ENCODE measurements around the gene PHYHD1. TPM values are rescaled to one million over a fixed set of nuclear protein-coding genes. Genes with fewer than 3 reads are reported as not detected.

PHYHD1 gene
- total RNA-seq, 1 donor, result 9.9 TPM

DNA sequence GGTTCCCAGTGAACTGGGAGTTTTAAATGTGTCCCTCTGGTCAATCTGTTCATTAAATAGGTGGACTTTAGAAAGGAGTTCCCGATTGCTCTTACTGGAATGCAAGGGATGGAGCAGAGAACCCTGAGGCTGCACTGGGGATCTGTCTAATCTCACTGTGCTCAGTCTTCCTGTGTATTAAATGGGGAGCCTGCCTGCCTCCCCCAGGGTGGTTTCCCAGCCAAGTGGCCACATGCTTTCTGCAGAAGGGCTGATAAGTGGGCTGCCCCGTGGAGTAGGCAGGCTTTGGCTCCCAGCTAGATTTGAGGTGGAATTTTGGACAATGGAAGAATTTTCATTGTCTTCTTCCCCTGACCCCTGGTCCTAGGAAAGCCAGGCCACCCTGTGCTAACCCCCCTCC, 14.0 kb upstream of the PHYHD1 start:
- no peak for TF ChIP-seq CTCF (IDR thresholded peaks at IDR 0.05; ENCODE audit: insufficient read depth, low read depth, low read length)
- peak; percentile 35 for DNase-seq (ENCODE audit: low read depth)
- no peak overlapping the region for H3K4me3 ChIP-seq (ENCODE audit: low read depth, low read length)

DNA sequence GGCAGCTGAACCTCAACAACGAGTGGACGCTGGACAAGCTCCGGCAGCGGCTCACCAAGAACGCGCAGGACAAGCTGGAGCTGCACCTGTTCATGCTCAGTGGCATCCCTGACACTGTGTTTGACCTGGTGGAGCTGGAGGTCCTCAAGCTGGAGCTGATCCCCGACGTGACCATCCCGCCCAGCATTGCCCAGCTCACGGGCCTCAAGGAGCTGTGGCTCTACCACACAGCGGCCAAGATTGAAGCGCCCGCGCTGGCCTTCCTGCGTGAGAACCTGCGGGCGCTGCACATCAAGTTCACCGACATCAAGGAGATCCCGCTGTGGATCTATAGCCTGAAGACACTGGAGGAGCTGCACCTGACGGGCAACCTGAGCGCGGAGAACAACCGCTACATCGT, 12.4 kb upstream of the PHYHD1 start:
- no peak for DNase-seq (ENCODE audit: low read depth)
- H3K4me3 ChIP-seq (ENCODE audit: low read depth, low read length), result no peak overlapping the region
- no peak for TF ChIP-seq CTCF (IDR thresholded peaks at IDR 0.05; ENCODE audit: insufficient read depth, low read depth, low read length)

GRCh38 chr9:128909859-128910258, 10.9 kb upstream of the PHYHD1 start:
- no peak for DNase-seq (ENCODE audit: low read depth)
- no peak overlapping the region for H3K4me3 ChIP-seq (ENCODE audit: low read depth, low read length)
- no peak for TF ChIP-seq CTCF (IDR thresholded peaks at IDR 0.05; ENCODE audit: insufficient read depth, low read depth, low read length)

DNA sequence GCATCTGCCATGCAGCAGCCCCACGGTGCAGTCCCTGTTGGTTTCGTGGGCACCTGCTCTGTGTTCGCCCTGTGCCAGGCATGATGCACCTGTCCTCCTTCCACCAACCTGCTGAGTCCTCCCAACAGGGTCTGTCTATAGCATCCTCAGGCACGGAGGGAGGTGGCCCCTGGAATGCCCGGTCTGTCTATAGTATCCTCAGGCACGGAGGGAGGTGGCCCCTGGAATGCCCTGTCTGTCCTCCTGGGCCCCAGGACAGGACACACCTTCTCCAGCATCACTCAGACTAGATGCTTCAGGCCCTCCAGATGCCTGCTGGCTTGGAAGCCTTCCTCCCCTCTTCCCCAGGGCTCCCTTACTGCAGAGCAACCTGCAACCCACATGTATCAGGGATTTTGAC, 9.9 kb upstream of the PHYHD1 start:
- DNase-seq (ENCODE audit: low read depth), result no peak
- no peak for TF ChIP-seq CTCF (IDR thresholded peaks at IDR 0.05; ENCODE audit: insufficient read depth, low read depth, low read length)
- no peak overlapping the region for H3K4me3 ChIP-seq (ENCODE audit: low read depth, low read length)

DNA sequence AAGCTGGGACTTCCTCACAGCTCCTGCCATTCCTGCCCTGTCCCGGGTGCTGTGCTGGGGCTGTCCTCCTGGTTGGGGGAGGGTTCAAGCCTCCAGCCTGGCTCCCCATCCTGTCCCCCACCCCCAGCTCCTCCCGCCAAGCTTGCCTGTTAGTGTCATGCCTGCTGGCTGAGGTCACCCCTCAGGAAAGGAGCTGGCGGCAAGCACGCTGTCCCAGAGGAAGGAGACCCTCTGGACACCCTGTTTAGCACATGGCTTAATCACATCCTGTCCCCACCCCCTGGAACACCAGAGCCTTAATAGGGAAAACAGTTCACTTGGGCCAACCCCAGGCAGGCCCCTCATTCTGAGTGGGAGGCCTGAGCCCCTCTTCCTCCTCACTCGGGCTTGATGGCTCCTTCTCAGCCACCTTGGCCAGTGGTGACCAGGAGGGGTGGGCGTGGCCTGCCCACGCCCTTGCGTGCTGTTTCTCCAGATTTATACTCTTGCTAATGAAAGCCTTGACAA, 9.2 kb upstream of the PHYHD1 start:
- no peak overlapping the region for H3K4me3 ChIP-seq (ENCODE audit: low read depth, low read length)

GRCh38 chr9:128912270-128912853, 8.4 kb upstream of the PHYHD1 start:
- no peak for TF ChIP-seq CTCF (IDR thresholded peaks at IDR 0.05; ENCODE audit: insufficient read depth, low read depth, low read length)
- no peak overlapping the region for H3K4me3 ChIP-seq (ENCODE audit: low read depth, low read length)
- peak; percentile 55 for DNase-seq (ENCODE audit: low read depth)

More for the DNA sequence above, 9.2 kb upstream of the PHYHD1 start:
- no peak for TF ChIP-seq CTCF (IDR thresholded peaks at IDR 0.05; ENCODE audit: insufficient read depth, low read depth, low read length)
- peak; percentile 40 for DNase-seq (ENCODE audit: low read depth)
